OCI-LY7 (cell line): ENCODE results near the gene TPCN2. TPM values are rescaled to one million over a fixed set of nuclear protein-coding genes. Genes with fewer than 3 reads are reported as not detected.

ENCODE experiments used
- BruUV-seq: library from RNA; stranded (reverse); fragments of 400-500 nt; replicated peaks from 2 replicates; lab custom pipeline; 2021; lab: Mats Ljungman, UMichigan
- CTCF ChIA-PET: fragments of 300-600 bp; sonication (Branson Sonifier 250); formaldehyde crosslinking; loops from one replicate; lab custom pipeline; 2022; ENCODE audit warnings: antibody characterized with exemption; ENCODE audit not compliant: unreplicated experiment; lab: Charles Lee
- POLR2A ChIA-PET: fragments of 300-600 bp; sonication (Branson Sonifier 250); formaldehyde crosslinking; loops from one replicate; lab custom pipeline; 2022; ENCODE audit warnings: antibody characterized with exemption; lab: Charles Lee
- DNase-seq: peaks from one replicate; pipeline ENCODE4 v3.0.0-alpha.2; 2015; ENCODE audit warnings: low spot score
- H2AFZ ChIP-seq: fragments of 200-600 bp; sonication (generic), shearing (Covaris generic); 2 replicates; pipeline ENCODE4 v1.6.1; 2014; ENCODE audit warnings: mild to moderate bottlenecking, antibody characterized with exemption, low read length, moderate library complexity
- H3K27ac ChIP-seq: fragments of 200-600 bp; sonication (generic); 2 replicates; pipeline ENCODE4 v1.5.1; 2014; ENCODE audit warnings: mixed run types, low read depth, mild to moderate bottlenecking, moderate library complexity, low read length, inconsistent platforms; ENCODE audit not compliant: poor library complexity, severe bottlenecking
- H3K36me3 ChIP-seq: fragments of 200-600 bp; sonication (generic); 2 replicates; pipeline ENCODE4 v1.6.1; 2014; ENCODE audit warnings: mild to moderate bottlenecking, antibody characterized with exemption, low read length, moderate library complexity, mixed read lengths; ENCODE audit not compliant: insufficient read depth
- H3K4me1 ChIP-seq: fragments of 200-600 bp; sonication (generic); 2 replicates; pipeline ENCODE4 v1.5.1; 2014; ENCODE audit warnings: mild to moderate bottlenecking, low read length; ENCODE audit not compliant: insufficient read depth, poor library complexity, severe bottlenecking
- H3K4me2 ChIP-seq: fragments of 200-600 bp; sonication (generic); 2 replicates; pipeline ENCODE4 v1.6.1; 2014; ENCODE audit warnings: mild to moderate bottlenecking, low read length
- H3K4me3 ChIP-seq: fragments of 200-600 bp; sonication (generic); 2 replicates; pipeline ENCODE4 v1.5.1; 2014; ENCODE audit warnings: mild to moderate bottlenecking, low read depth, low read length; ENCODE audit not compliant: poor library complexity, severe bottlenecking
- H3K79me2 ChIP-seq: fragments of 200-600 bp; sonication (generic); 2 replicates; pipeline ENCODE4 v1.6.1; 2016; ENCODE audit warnings: low read depth, mild to moderate bottlenecking, low read length, moderate library complexity, mixed read lengths; ENCODE audit not compliant: insufficient read depth
- H3K9me2 ChIP-seq: fragments of 200-600 bp; sonication (generic); 2 replicates; pipeline ENCODE4 v1.6.1; 2016; ENCODE audit warnings: mild to moderate bottlenecking, low read length, mixed read lengths; ENCODE audit not compliant: insufficient read depth
- H3K9me3 ChIP-seq: fragments of 200-600 bp; sonication (generic); 2 replicates; pipeline ENCODE4 v1.6.1; 2014; ENCODE audit warnings: mild to moderate bottlenecking, mixed run types, low read length, mixed read lengths
- H4K20me1 ChIP-seq: fragments of 200-600 bp; sonication (generic); 2 replicates; pipeline ENCODE4 v1.6.1; 2014; ENCODE audit warnings: mild to moderate bottlenecking, antibody characterized with exemption, low read length, moderate library complexity, mixed read lengths; ENCODE audit not compliant: insufficient read depth
- CTCF ChIP-seq: fragments of 200-600 bp; sonication (generic); conservative IDR thresholded peaks from 2 replicates; pipeline ENCODE4 v1.5.1; 2014; ENCODE audit warnings: mild to moderate bottlenecking, antibody characterized with exemption, low read length, moderate library complexity, mixed read lengths
- EZH2phosphoT487 ChIP-seq: fragments of 200-600 bp; sonication (generic); IDR thresholded peaks from 2 replicates; pipeline ENCODE4 v1.6.1; 2018; ENCODE audit warnings: low read depth, borderline replicate concordance, mild to moderate bottlenecking, mixed run types, antibody characterized with exemption, low read length, moderate library complexity, mixed read lengths
- intact Hi-C: fragments of 100-400 bp; cut with micrococcal nuclease; formaldehyde crosslinking; loops from one replicate; pipeline ENCODE4 v1.10.0; 2022; ENCODE audit not compliant: unreplicated experiment
- total RNA-seq, 2 experiments: library from RNA; depleted of rRNA in 1 of 2; stranded (reverse); fragments of >200 nt in 1 of 2; shearing (Covaris generic) in 1 of 2; gene quantifications; 2 replicates each; pipeline ENCODE4 v1.2.3, GENCODE V29; 2014 to 2022

Gene TPCN2
- total RNA-seq, 2 experiments from 2014 or later = 21.5 to 65.2 TPM

DNA sequence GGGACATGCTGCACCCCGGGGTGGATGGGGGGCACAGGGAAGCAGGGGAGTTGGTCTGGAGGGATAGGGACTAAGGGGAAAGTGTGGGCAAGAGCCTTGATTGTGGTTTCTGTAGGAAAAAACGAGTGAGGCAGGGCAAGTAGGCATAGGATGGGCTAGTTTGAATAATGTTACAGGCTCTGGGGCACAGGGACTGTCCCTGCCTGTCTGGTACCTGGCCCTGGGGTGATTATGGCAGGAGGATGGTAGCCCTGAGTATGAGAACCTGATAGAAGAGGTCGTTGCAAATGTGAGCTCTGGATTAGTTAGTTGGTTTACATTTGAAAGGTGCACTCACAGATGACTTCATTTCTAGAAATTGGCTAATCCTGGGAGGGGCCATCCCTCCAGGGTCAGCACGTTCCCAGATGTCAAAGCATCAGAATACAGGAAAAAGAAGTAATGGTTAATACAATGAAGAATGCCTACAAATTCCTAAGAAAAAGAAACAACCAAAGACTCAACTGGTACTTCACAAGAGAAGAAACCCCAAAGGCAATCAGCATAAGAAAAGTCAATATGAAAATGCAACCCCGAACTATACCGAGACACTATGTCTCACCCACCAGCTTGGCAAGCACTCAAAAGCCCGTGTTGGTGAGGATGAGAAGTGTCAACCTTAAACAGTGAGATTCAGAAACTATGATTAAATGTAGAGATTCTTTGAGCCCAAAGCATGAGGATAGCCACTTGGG, 95.8 kb downstream of the TPCN2 start:
- TF ChIP-seq CTCF (no peak), EZH2phosphoT487 (no peak)
- CTCF ChIA-PET = no interaction called here

DNA sequence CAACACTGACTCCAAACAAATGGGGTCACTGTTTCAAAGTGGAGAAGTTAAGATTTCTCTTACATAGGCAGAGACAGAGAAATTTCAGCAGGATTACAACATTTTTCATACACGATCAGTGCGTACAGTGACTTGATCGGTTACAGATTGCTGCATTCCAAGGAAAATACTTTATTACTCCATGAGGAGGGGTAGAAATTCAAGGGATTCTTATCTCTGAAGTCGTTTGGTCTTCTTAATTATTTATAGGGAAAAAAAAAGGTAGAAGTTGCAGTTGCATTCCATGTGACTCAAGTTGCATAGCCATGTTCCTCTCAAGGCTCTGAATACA, 96.3 kb downstream of the TPCN2 start:
- POLR2A ChIA-PET = interaction anchor here (0.6 kb wide), 1 partner anchor 9 kb away, joined by 3 read pairs; no protein-coding TSS in a partner anchor
- no peak overlapping the region for H3K4me3 ChIP-seq
- no peak for DNase-seq
- no peaks in the 10 kb centered on the region for H3K4me1 ChIP-seq
- CTCF ChIA-PET = no interaction called here
- no peaks in the 10 kb centered on the region for H3K9me2 ChIP-seq
- intact Hi-C loops = no loop called here
- H3K27ac ChIP-seq = no peak overlapping the region
- no peak for TF ChIP-seq EZH2phosphoT487
- TF ChIP-seq CTCF = no peak
- no peaks in the 10 kb centered on the region for H3K9me3 ChIP-seq
- H2AFZ ChIP-seq = no peak overlapping the region
- H3K4me2 ChIP-seq = no peak overlapping the region
- H3K79me2 ChIP-seq = no peaks in the 10 kb centered on the region
- H4K20me1 ChIP-seq = no peaks in the 10 kb centered on the region
- no peaks in the 10 kb centered on the region for H3K36me3 ChIP-seq
- BruUV-seq = no TSS peak

More for the DNA sequence above, 95.8 kb downstream of the TPCN2 start:
- no peak overlapping the region for H3K27ac ChIP-seq
- H3K4me1 ChIP-seq = no peaks in the 10 kb centered on the region
- H4K20me1 ChIP-seq = no peaks in the 10 kb centered on the region
- no peak overlapping the region for H3K4me3 ChIP-seq
- H3K9me3 ChIP-seq = no peaks in the 10 kb centered on the region
- H3K79me2 ChIP-seq = no peaks in the 10 kb centered on the region
- H3K36me3 ChIP-seq = no peaks in the 10 kb centered on the region
- no peaks in the 10 kb centered on the region for H3K9me2 ChIP-seq
- H2AFZ ChIP-seq = no peak overlapping the region
- intact Hi-C loops = no loop called here
- DNase-seq = no peak
- H3K4me2 ChIP-seq = no peak overlapping the region
- BruUV-seq = no TSS peak
- POLR2A ChIA-PET = interaction anchor here (0.6 kb wide), 1 partner anchor 10 kb away, joined by 3 read pairs; no protein-coding TSS in a partner anchor

DNA sequence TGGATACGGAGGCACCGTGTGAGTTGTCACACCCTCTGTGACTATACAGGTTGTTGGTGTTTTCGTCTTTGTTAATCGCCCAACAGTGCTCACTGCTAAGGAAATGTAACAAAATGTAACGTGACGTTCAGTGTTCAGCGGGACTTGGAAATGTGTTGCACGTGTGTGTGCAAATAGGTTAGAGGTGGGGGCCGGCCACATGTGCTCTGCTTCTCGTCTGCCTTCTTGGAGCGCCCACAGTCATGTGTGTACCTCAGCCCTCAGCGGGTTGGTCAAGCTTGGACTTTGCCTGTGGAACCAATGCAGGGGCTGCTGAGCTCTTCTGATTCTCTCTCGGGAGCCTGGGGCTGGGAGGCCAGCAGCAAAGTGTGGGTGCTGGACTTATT, 99.6 kb downstream of the TPCN2 start:
- POLR2A ChIA-PET = no interaction called here
- intact Hi-C loops = no loop called here
- TF ChIP-seq EZH2phosphoT487 = no peak
- no peak for TF ChIP-seq CTCF
- no peak overlapping the region for H3K27ac ChIP-seq
- H3K9me2 ChIP-seq = no peaks in the 10 kb centered on the region
- no peaks in the 10 kb centered on the region for H4K20me1 ChIP-seq
- H3K4me3 ChIP-seq = no peak overlapping the region
- CTCF ChIA-PET = no interaction called here
- H3K79me2 ChIP-seq = no peaks in the 10 kb centered on the region
- DNase-seq = no peak
- H3K36me3 ChIP-seq = no peaks in the 10 kb centered on the region
- no peaks in the 10 kb centered on the region for H3K4me1 ChIP-seq
- H3K9me3 ChIP-seq = no peaks in the 10 kb centered on the region
- no peak overlapping the region for H2AFZ ChIP-seq
- no peak overlapping the region for H3K4me2 ChIP-seq
- no TSS peak for BruUV-seq
